H1 (cell line): ENCODE data around the gene NKAIN2.

ENCODE experiments used
- CBX5 ChIP-seq: fragments of 300-800, 300-1000 bp; sonication (generic); IDR thresholded peaks from 2 replicates; pipeline ENCODE4 v1.7.1; 2016; ENCODE audit warnings: antibody characterized with exemption, low read length, low read depth
- CTCF ChIP-seq, 3 experiments: IDR thresholded peaks; 1 replicate in 2 of 3; 2 replicates in 1 of 3; pipeline versions ENCODE4 v1.5.1 to v1.6.1; 2011; ENCODE audit warnings: low read length in 3 of 3, mild to moderate bottlenecking in 3 of 3, inconsistent platforms in 2 of 3, low read depth in 1 of 3, moderate library complexity in 1 of 3; ENCODE audit not compliant: insufficient read depth in 1 of 3; ENCODE audit errors: control extremely low read depth in 1 of 3

GRCh38 chr6:124872361-124873065, 1068.8 kb downstream of the NKAIN2 start:
- TF ChIP-seq CTCF (IDR thresholded peaks at IDR 0.05; ENCODE audit: control extremely low read depth in 1 of 3, insufficient read depth in 1 of 3, low read depth in 1 of 3, low read length in 3 of 3) (no peak), CBX5 (no peak)
